WI38 (cell line): Measurements from ENCODE around the gene NFATC2.
"Not testable (repeated sequence)": the region's sequence is repeated elsewhere in the genome, so short reads cannot be mapped to it uniquely, and the experiment has no call there.

ENCODE experiments used
- H3K4me3 ChIP-seq: 2 replicates; pipeline ENCODE4 v1.5.1; 2011; ENCODE audit warnings: low read depth, mild to moderate bottlenecking, control low read depth, low read length
- CTCF ChIP-seq: IDR thresholded peaks from 2 replicates; pipeline ENCODE4 v1.5.1; 2012; ENCODE audit warnings: low read depth, mild to moderate bottlenecking, control low read depth, low read length

The NFATC2 gene

GRCh38 chr20:51480507-51481270 is 61.8 kb downstream of the NFATC2 start:
- no peak for TF ChIP-seq CTCF
- no peak overlapping the region for H3K4me3 ChIP-seq

DNA sequence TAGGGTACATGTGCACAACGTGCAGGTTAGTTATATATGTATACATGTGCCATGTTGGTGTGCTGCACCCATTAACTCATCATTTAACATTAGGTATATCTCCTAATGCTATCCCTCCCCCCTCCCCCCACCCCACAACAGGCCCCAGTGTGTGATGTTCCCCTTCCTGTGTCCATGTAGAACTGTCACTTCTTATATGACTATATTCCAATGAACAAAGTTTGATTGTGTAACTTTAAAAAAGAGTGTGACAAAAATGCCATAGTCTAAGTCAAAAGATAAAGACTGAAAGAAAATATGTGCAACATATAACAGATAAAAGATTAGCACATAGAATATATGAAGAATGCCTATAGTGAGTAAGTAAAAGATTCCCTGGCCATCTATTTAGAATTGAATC is 66.4 kb downstream of the NFATC2 start:
- H3K4me3 ChIP-seq: not testable (repeated sequence)

DNA sequence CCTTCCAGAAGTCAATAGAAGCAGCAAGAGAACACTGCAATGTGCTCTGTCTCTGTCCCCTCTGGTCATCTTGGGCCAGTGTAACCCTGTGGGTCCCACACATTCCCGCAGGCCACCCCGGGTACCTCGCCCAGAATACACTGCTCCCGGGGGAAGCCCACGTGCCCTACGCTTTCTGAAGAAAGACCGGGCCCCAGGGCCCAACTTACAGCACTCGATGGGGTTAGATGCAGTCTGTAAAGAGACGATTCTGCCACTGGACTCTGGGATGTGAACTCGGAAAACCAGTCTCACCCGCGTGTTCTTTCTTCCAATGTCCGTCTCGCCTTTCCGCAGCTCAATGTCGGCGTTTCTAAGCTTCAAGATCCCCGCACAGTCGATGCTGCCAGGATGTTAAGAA is 68.7 kb downstream of the NFATC2 start:
- TF ChIP-seq CTCF: no peak
- no peak overlapping the region for H3K4me3 ChIP-seq

DNA sequence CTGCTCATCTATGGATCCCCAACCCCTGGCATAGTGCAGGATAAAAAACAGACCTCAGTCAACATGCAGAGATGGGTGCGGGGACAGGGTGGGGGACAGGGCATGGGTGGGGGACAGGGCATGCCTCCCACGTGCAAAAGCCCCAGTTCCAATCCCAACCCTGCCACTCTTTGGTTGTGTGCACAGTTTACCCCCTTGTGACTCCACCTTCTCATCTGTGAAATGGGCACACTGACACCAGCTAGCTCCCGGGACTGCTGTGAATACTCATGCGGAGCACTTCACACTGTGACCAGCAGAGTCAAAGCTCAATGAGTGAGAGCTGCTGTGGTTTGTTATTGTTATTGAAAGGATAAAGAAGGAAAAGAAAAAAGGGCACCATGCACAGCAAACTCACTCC is 69.3 kb downstream of the NFATC2 start:
- no peak overlapping the region for H3K4me3 ChIP-seq
- TF ChIP-seq CTCF: no peak

GRCh38 chr20:51470907-51471411 is 71.6 kb downstream of the NFATC2 start:
- no peak for TF ChIP-seq CTCF
- no peak overlapping the region for H3K4me3 ChIP-seq

GRCh38 chr20:51470499-51470820 is 72.1 kb downstream of the NFATC2 start:
- no peak overlapping the region for H3K4me3 ChIP-seq
- no peak for TF ChIP-seq CTCF

DNA sequence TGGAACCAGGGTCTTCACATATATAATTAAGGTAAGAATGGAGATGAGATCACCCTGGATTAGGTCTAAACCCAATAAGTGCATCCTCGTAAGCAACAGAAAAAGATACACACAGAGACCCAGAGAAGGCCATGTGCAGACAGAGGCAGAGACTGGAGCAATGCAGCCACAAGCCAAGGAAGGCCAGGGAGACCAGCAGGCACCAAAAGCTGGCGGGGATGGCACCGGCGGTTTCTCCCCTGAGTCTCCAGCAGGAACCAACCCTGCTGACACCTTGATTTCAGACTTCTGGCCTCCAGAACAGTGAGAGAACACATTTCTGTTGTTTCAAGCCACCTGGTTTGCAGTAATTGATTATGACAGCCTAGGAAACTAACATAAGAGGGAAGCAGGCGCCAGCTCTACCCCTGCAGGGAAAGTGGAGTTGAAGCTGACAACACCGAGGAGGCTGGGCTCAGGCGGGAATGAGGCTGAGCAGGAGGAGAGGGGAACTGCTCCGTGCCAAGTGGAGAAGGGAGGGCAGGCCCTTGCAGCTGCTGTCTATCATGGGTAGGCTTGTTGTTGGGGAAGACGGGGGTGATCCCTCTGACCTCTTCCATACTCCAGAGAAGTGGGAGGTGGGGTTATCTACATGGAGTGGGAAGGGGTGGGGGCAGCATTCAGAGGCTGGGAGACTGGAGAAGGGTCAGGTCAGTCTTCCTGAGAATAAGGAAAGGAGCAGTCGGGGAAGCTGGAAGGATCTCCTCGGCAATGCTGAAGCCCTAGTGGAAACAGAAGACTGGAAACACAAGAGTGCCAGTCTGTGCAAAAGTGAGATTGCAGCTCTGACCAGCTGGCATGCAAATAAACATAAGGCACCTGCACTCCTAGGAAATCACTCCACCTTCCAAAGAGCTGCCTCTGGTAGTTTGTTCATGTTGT is 72.7 kb downstream of the NFATC2 start:
- no peak for TF ChIP-seq CTCF

More for the DNA sequence above, 72.7 kb downstream of the NFATC2 start:
- no peak overlapping the region for H3K4me3 ChIP-seq
